HG03460 (cell line): ENCODE measurements around the gene TAF10.
A peak's percentile ranks its signal among the peaks of the same experiment; 100 is the strongest.

Experiments used
- ATAC-seq: cut with Tn5 transposase; IDR thresholded peaks from one replicate; pipeline ENCODE4 v1.9.1; 2021; ENCODE audit not compliant: unreplicated experiment

TAF10 gene

GRCh38 chr11:6612213-6613041 lies at the start of gene TAF10:
TAF10 (minus strand) TSS chr11:6612216; CDS start chr11:6612189, 27 bp downstream.
- ATAC-seq = peak; percentile 93

GRCh38 chr11:6660712-6661111 lies 48.7 kb upstream of the TAF10 start:
- no peak for ATAC-seq

DNA sequence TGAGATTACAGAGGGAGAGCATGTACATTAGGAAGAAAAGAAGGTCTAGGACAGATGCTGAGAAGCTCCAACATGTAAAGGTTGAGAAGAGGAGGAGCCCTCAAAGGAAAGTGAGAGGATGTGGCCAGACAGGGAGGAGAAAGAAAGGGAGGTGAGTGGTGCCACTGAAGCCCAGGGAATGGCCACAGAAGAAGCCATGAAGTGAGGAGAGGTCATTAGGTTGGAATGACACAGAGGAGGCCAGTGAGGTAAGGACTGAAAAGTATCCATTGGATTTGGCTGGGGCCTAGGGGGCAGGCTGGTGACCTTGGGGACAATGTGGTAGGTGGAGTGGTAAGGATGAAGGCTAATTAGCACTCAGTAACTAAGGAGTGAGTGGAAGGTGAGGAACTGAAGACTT lies 46.6 kb upstream of the TAF10 start:
- no peak for ATAC-seq

GRCh38 chr11:6657346-6657745 lies 45.3 kb upstream of the TAF10 start:
- no peak for ATAC-seq

DNA sequence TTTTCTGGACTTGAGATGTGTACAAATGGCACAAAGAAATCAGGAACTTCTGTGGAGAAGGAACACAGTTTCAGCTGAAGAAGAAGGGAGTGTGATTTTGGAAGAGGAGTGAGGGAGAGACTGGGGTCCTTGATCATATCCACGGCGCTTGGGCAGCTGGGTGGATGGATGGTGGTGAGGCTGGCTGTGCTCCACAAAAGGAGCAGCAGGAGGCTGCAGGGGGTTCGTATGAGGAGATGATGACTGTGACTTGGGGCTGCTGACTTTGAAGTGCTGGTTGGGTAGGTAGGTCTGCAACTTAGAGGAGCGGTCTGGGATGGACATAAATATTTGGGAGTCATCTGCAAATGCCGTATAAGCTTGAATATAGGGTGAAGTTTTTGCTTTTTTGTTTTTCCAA lies 44.9 kb upstream of the TAF10 start:
- no peak for ATAC-seq

DNA sequence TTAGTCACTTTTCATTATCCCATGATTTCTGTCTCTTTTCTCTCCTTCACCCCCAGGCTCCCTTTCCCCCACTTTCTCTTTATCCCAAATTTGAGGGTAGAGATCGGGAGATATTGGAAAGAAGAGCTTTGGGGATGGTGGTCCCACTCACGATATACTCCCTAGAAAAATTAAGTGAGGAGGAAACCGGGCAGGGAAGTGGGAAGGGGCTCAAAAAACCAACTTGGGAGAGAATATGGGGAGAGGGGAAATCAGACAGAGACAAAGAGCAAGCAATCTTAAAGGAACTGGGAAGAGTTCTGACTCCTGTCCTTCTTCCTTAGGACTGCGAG lies 44.5 kb upstream of the TAF10 start:
- no peak for ATAC-seq

GRCh38 chr11:6655790-6656583 lies 44.0 kb upstream of the TAF10 start, which contains the start of gene DCHS1:
DCHS1 (minus strand) TSS chr11:6655809; CDS start chr11:6641613, 14,196 bp downstream.
- no peak for ATAC-seq

DNA sequence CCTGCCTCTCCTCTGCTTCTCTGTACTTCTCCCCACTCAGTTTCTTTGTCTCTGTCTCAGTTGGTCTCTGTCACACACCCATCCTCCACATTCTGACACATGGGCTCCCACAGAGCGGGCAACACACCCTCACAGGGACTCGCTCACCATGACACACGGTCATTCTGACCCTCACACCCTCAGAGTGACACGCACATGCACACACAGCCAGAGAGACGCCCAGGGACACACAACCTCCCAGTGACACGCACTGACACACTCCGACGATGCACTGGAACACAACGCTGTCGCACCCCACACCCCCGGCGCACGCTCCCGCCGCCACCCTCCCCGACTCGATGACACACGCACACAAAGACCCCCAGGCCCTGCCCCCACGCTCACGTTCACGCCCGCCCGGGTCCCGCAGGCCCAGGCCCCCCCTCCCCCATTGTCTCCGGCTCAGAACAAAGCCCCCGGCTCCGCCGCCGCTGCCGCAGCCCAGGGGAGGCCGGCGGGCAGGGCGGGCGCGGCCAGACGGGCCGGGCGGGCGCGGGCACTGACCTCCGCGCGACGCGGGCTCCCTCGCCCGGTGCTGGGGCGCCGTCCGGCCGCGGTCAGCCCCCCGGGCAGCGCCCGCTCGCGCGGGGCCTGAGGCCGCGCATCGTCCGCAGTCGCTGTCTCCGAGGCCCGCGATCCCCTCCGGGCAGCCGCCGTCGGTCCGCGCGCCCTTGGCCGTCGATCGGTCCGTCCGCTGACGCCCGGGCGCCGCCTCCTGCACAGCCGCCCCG lies 43.2 kb upstream of the TAF10 start:
- ATAC-seq = no peak

- no peak for ATAC-seq
These were observed 42.4 kb upstream of the TAF10 start for GRCh38 chr11:6654281-6655019.

- ATAC-seq = no peak
These were observed 41.6 kb upstream of the TAF10 start for GRCh38 chr11:6653656-6654055.

DNA sequence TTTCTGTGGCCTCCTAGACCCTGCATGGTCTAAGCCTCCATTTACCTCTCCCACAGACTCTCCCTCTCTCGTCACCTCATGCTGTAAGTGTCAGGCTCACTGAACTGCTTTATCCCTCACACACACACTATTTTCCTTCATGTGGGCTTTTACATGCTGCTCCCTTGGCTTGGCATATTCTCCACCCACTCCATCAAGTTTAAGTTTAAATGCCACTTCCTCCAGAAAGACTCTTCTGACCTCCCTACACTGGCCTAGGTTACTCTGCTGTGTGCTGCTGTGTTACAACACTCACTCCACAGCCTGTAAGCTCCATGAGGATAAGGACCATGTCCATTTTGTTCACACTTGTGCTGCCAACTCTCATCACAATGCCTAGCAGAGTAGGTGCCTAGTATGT lies 41.1 kb upstream of the TAF10 start:
- ATAC-seq = no peak

- no peak for ATAC-seq
These were observed 40.2 kb upstream of the TAF10 start for GRCh38 chr11:6652182-6652581.

DNA sequence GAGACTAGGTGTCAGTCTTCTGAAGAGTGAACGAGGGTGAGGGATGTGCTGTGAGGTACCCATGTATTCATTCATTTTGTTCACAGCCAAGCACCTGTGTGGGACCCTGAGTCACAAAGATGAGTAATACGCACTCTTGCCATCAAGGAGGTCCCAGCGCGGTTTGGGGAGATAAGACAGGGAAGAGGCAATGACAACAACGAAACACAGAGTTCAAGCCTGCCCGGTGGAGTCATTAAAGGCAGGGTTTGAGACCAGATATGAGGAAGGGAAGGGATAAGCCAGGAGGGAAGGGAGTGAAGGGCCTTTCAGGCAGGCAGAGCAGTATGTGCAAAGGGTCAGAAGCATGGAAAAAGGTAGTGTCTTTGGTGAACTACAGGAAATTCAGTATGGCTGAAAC lies 39.0 kb upstream of the TAF10 start:
- ATAC-seq = no peak

- no peak for ATAC-seq
These were observed 38.1 kb upstream of the TAF10 start for GRCh38 chr11:6650104-6650503.

DNA sequence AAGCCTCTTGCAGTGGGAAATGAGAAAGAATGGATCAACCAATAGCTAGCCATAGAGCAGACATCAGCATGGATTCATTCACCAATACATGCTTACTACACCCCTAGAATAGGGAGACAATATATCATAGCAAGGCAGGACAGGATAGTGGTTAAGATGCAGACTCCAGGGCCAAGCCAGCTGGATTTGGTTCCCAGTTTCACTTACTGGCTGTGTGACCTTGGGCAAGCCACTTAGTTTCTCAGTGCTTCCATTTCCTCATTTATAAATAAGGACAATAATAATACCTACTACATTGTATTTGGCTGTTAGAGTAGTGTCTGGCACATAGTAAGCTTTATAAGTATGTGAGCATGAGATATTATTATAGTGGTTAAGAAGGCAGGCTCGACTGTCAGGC lies 36.5 kb upstream of the TAF10 start:
- no peak for ATAC-seq

- ATAC-seq = no peak
These were observed 35.8 kb upstream of the TAF10 start for GRCh38 chr11:6647836-6648235.

- peak; percentile 94 for ATAC-seq
These were observed 35.1 kb upstream of the TAF10 start for GRCh38 chr11:6646918-6647679.

- ATAC-seq = no peak
These were observed 34.5 kb upstream of the TAF10 start for GRCh38 chr11:6646576-6646917.

DNA sequence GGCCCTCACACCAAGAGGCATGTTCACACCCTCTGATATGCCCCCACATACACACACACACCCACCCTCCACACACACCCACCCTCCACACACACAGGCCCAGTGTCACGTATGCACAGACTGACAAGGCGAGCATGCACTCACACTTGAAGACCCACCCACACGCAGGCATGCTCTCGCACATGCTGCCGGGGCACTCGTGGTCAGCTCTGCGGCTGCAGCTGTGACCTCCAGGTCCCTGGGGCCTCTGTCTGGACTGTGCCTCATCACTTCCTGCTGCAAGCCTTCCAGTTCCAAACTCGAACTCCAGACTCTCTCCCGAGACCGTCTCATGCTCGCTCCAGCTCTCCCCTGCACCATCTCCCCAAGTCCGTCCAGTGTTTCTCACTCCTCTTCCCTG lies 34.1 kb upstream of the TAF10 start:
- ATAC-seq = no peak

GRCh38 chr11:6642957-6643356 lies 30.9 kb upstream of the TAF10 start:
- ATAC-seq = no peak
